HL-60 (cell line): ENCODE results near the gene MARF1.

Experiments
- DNase-seq, 2 experiments: peaks; one replicate each; pipeline ENCODE4 v3.0.0-alpha.2; 2010 to 2020; ENCODE audit warnings: low read depth in 1 of 2, low spot score in 1 of 2
- H3K27ac ChIP-seq: fragments of 250-450 bp; sonication (Bioruptor Pico); replicated peaks from 2 replicates; pipeline ENCODE4 v1.5.1; 2020; ENCODE audit warnings: mild to moderate bottlenecking, moderate library complexity
- H3K27me3 ChIP-seq: fragments of 250-450 bp; sonication (Bioruptor Pico); 2 replicates; pipeline ENCODE4 v1.5.1; 2021; ENCODE audit warnings: mild to moderate bottlenecking, moderate library complexity; ENCODE audit not compliant: insufficient read depth, poor library complexity, severe bottlenecking
- H3K4me3 ChIP-seq: replicated peaks from 2 replicates; pipeline ENCODE4 v1.5.1; 2011; ENCODE audit warnings: mild to moderate bottlenecking, control low read depth, low read length; ENCODE audit not compliant: insufficient read depth
- CTCF ChIP-seq: IDR thresholded peaks from one replicate; pipeline ENCODE4 v1.5.1; 2011; ENCODE audit warnings: low read length, control low read depth, inconsistent platforms; ENCODE audit not compliant: insufficient read depth
- GABPA ChIP-seq: IDR thresholded peaks from 2 replicates; pipeline ENCODE4 v1.6.1; 2012; ENCODE audit warnings: low read depth
- POLR2AphosphoS5 ChIP-seq: IDR thresholded peaks from 2 replicates; pipeline ENCODE4 v1.6.1; 2012; ENCODE audit warnings: low read depth
- REST ChIP-seq: IDR thresholded peaks from 2 replicates; pipeline ENCODE4 v1.6.1; 2012; ENCODE audit warnings: low read depth; ENCODE audit not compliant: insufficient replicate concordance
- SPI1 ChIP-seq: IDR thresholded peaks from 2 replicates; pipeline ENCODE4 v1.6.1; 2012; ENCODE audit warnings: low read depth, mild to moderate bottlenecking, borderline replicate concordance

MARF1 gene

GRCh38 chr16:15601212-15601879 lies 41.6 kb downstream of the MARF1 start:
- no peak for DNase-seq
- TF ChIP-seq REST: peak; percentile 87
- TF ChIP-seq GABPA: no peak
- H3K27me3 ChIP-seq: no peaks in the 10 kb centered on the region
- no peak overlapping the region for H3K27ac ChIP-seq
- no peak overlapping the region for H3K4me3 ChIP-seq

- no peaks in the 10 kb centered on the region for H3K27me3 ChIP-seq
- no peak overlapping the region for H3K4me3 ChIP-seq
- TF ChIP-seq POLR2AphosphoS5 (no peak), SPI1 (no peak), CTCF (no peak), REST (no peak), GABPA (no peak)
- no peak for DNase-seq
- no peak overlapping the region for H3K27ac ChIP-seq
Observed at GRCh38 chr16:15599303-15600070, 43.5 kb downstream of the MARF1 start.

- H3K27ac ChIP-seq: no peak overlapping the region
- H3K4me3 ChIP-seq: no peak overlapping the region
- H3K27me3 ChIP-seq: no peaks in the 10 kb centered on the region
- DNase-seq: no peak
- TF ChIP-seq REST (no peak), POLR2AphosphoS5 (no peak), CTCF (no peak), GABPA (no peak), SPI1 (no peak)
Observed at GRCh38 chr16:15598648-15599190, 44.2 kb downstream of the MARF1 start.
